ENCODE data around the gene PAQR3.

PAQR3 gene

GRCh38 chr4:78863254-78863869, 75.9 kb downstream of the PAQR3 start:
- DNase-seq = no peak

GRCh38 chr4:78862314-78862737, 76.9 kb downstream of the PAQR3 start:
- no peak for DNase-seq

Measured in nucleus accumbens (tissue), 56 donors.